T-helper 2 cell treated with Interferon-gamma antibody and Interleukin-4, amounts not matched to agents 5 μg/mL and 100 μg/mL, for 36 hours (primary cell): Measurements from ENCODE around the gene RIC8A.
A peak's percentile ranks its signal among the peaks of the same experiment; 100 is the strongest.

Source experiments
- DNase-seq: peaks from one replicate; pipeline ENCODE4 v3.0.0; 2021; ENCODE audit warnings: low spot score
- H3K27ac Mint-ChIP-seq: one replicate; pipeline ENCODE4 v1.8.0; 2021; ENCODE audit warnings: mild to moderate bottlenecking, mixed read lengths
- H3K27me3 Mint-ChIP-seq: one replicate; pipeline ENCODE4 v1.8.0; 2021; ENCODE audit warnings: low read depth, mixed read lengths
- H3K36me3 Mint-ChIP-seq: one replicate; pipeline ENCODE4 v1.8.0; 2021; ENCODE audit warnings: low read depth, mixed read lengths
- H3K4me1 Mint-ChIP-seq: one replicate; pipeline ENCODE4 v1.8.0; 2021; ENCODE audit warnings: low read depth, mixed read lengths
- H3K4me3 Mint-ChIP-seq: one replicate; pipeline ENCODE4 v1.8.0; 2022; ENCODE audit warnings: mild to moderate bottlenecking, moderate library complexity, mixed read lengths
- H3K9me3 Mint-ChIP-seq: one replicate; pipeline ENCODE4 v1.8.0; 2021; ENCODE audit warnings: mixed read lengths

RIC8A gene

GRCh38 chr11:253886-254270 lies 46.4 kb downstream of the RIC8A start:
- Mint-ChIP-seq H3K27me3 (peaks cover 4% of the 10 kb centered on the region), H3K36me3 (peaks cover 38% of the 10 kb centered on the region), H3K9me3 (no peaks in the 10 kb centered on the region), H3K4me3 (no peak overlapping the region), H3K4me1 (peaks cover 10% of the 10 kb centered on the region), H3K27ac (peak overlapping the region; percentile 39)
- DNase-seq = no peak

DNA sequence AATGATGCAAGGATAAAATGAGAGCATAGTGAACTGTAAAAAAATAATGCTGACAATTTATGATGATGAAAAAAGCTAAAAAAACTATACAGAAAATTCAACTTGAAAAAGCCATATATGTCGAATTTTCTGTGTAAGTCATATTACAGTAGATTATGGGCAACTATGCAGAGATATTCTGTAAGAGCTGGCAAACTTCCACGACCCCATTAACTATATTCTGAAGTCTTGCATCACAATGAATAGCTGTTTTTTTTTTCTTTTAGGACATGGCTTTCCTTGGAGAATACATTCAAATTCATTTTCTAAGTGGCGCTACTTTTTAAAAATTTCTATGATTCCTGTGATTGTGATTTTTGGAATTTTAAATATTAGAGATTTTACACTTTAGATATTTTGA lies 47.7 kb downstream of the RIC8A start:
- no peak for DNase-seq
- H3K27me3 Mint-ChIP-seq = peaks cover 7% of the 10 kb centered on the region
- no peak overlapping the region for H3K27ac Mint-ChIP-seq
- no peaks in the 10 kb centered on the region for H3K9me3 Mint-ChIP-seq
- H3K4me3 Mint-ChIP-seq = no peak overlapping the region
- H3K4me1 Mint-ChIP-seq = peaks cover 10% of the 10 kb centered on the region
- H3K36me3 Mint-ChIP-seq = peaks cover 31% of the 10 kb centered on the region

- DNase-seq = no peak
- Mint-ChIP-seq H3K4me3 (no peak overlapping the region), H3K4me1 (peaks cover 6% of the 10 kb centered on the region), H3K27ac (no peak overlapping the region), H3K27me3 (peaks cover 7% of the 10 kb centered on the region), H3K9me3 (no peaks in the 10 kb centered on the region), H3K36me3 (peaks cover 27% of the 10 kb centered on the region)
Measured at GRCh38 chr11:255816-256215, 48.3 kb downstream of the RIC8A start.

- Mint-ChIP-seq H3K36me3 (peaks cover 16% of the 10 kb centered on the region), H3K9me3 (no peaks in the 10 kb centered on the region), H3K27ac (no peak overlapping the region), H3K4me1 (peaks cover 2% of the 10 kb centered on the region), H3K4me3 (no peak overlapping the region), H3K27me3 (peaks cover 7% of the 10 kb centered on the region)
- DNase-seq = no peak
Measured at GRCh38 chr11:256952-257737, 49.6 kb downstream of the RIC8A start.

DNA sequence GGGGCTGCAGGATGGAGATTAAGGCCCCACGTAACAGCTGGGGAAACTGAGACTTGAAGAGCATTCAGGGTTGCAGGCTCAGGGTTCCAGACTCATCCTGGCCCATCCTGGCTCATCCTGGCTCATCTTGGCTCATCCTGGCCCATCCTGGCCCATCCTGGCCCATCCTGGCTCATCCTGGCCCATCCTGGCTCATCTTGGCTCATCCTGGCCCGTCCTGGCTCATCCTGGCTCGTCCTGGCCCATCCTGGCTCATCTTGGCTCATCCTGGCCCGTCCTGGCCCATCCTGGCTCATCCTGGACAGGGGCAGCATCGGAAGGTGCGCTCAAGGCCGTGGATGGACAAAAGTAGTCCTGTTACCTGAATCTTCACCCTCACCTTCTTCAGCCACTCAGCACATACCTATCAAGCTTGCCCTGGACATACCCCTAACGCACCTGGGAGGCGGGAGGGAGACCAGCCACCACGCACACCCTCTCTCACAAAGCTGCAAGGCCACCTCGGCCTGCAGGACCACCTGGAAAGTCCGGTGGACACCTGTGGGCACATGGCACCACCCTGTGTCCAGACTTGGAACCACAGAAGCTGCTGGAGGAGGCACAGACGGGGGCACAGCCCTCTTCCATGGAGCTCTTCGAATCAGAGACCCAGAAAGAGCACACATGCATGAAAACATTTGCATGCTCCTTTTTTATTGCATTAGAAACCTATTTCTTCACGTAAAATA lies 50.4 kb downstream of the RIC8A start:
- Mint-ChIP-seq H3K27ac (no peak overlapping the region), H3K36me3 (peaks cover 10% of the 10 kb centered on the region), H3K9me3 (no peaks in the 10 kb centered on the region), H3K4me3 (no peak overlapping the region), H3K27me3 (peaks cover 7% of the 10 kb centered on the region), H3K4me1 (peaks cover 2% of the 10 kb centered on the region)
- no peak for DNase-seq

DNA sequence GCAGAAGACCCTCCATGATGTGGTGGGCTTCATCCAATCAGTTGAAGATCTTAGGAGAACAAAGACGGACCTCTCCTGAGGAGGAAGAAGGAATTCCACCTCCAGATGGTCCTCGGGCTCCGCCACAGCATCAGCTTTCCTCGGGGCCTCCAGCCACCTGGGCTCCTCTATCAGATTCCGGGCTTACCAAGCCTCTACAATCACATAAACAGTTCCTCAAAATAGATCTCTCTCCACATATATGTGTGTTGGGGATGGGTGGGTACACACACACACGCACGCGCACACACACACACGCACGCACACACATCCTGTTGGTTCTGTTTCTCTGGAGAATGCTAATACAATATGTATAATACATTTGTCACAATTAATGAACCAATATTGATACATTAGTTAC lies 51.9 kb downstream of the RIC8A start:
- H3K4me1 Mint-ChIP-seq = peaks cover 2% of the 10 kb centered on the region
- H3K36me3 Mint-ChIP-seq = no peaks in the 10 kb centered on the region
- H3K27ac Mint-ChIP-seq = no peak overlapping the region
- no peak for DNase-seq
- H3K4me3 Mint-ChIP-seq = no peak overlapping the region
- H3K27me3 Mint-ChIP-seq = peaks cover 7% of the 10 kb centered on the region
- H3K9me3 Mint-ChIP-seq = no peaks in the 10 kb centered on the region

DNA sequence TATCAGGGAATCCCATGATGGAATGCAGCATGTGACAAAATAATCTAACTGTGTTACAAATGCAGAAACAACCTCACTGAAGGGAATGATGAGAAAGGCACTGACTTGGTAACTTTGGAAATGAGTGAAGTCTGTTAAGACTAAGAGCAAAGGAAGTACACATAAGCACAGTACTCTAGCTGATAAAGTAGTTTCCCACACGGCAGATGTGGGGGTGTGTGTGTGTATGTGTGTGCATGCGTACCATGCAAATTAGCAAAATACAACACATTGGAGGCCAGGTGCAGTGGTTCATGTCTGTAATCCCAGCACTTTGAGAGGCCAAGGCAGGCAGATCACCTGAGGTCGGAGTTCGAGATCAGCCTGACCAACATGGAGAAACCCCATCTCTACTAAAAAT lies 54.1 kb downstream of the RIC8A start:
- H3K4me3 Mint-ChIP-seq = no peak overlapping the region
- no peak overlapping the region for H3K27ac Mint-ChIP-seq

More for the DNA sequence above, 54.1 kb downstream of the RIC8A start:
- Mint-ChIP-seq H3K36me3 (no peaks in the 10 kb centered on the region), H3K9me3 (no peaks in the 10 kb centered on the region), H3K27me3 (peaks cover 9% of the 10 kb centered on the region), H3K4me1 (peaks cover 3% of the 10 kb centered on the region)
- no peak for DNase-seq
